ENCODE data around the gene MDK.
A peak's percentile ranks its signal among the peaks of the same experiment; 100 is the strongest.

Gene MDK

GRCh38 chr11:46389450-46390330 is 8.2 kb downstream of the MDK start:
- H3K79me1 ChIP-seq (replicated peaks; ENCODE audit: low read length, poor library complexity, severe bottlenecking), result no peaks in the 10 kb centered on the region

GRCh38 chr11:46390331-46391171 is 9.1 kb downstream of the MDK start:
- H3K27me3 ChIP-seq (ENCODE audit: control insufficient read depth in 1 of 2, insufficient read depth in 1 of 2, low read length in 2 of 2), result peaks cover 48 to 51% of the 10 kb centered on the region in 2 experiments
- H2BK12ac ChIP-seq (ENCODE audit: low read length in 2 of 2), result no peak overlapping the region
- peak; percentile 18 for DNase-seq
- no peak overlapping the region for H4K8ac ChIP-seq (ENCODE audit: low read length)
- no peak overlapping the region for H2AFZ ChIP-seq (ENCODE audit: low read depth, low read length)
- no peak overlapping the region for H4K91ac ChIP-seq (ENCODE audit: low read length)
- no peak overlapping the region for H3K4ac ChIP-seq (ENCODE audit: low read depth in 1 of 2, low read length in 2 of 2)
- H3K27ac ChIP-seq (ENCODE audit: low read length, poor library complexity, severe bottlenecking), result no peak overlapping the region
- H3K4me2 ChIP-seq (ENCODE audit: low read length, poor library complexity, severe bottlenecking), result no peak overlapping the region
- H3K4me1 ChIP-seq (ENCODE audit: control insufficient read depth, insufficient read depth, low read depth, low read length), result peaks cover 43% of the 10 kb centered on the region
- H3K9ac ChIP-seq (ENCODE audit: low read length), result no peak overlapping the region
- H3K23ac ChIP-seq (ENCODE audit: low read length in 2 of 2), result peak overlapping the region in 1 of 2 experiments; percentile 61
- peak overlapping the region in 1 of 2 experiments; percentile 78 for H3K4me3 ChIP-seq (ENCODE audit: insufficient read depth in 1 of 2, low read depth in 1 of 2, low read length in 2 of 2)
- H2BK5ac ChIP-seq (ENCODE audit: low read depth, low read length, poor library complexity, severe bottlenecking), result no peak overlapping the region
- no peak overlapping the region for H3K18ac ChIP-seq (ENCODE audit: low read depth in 1 of 2, low read length in 2 of 2)
- H2AK5ac ChIP-seq (ENCODE audit: low read length, severe bottlenecking), result no peak overlapping the region
- no peaks in the 10 kb centered on the region for H3K79me1 ChIP-seq (replicated peaks; ENCODE audit: low read length, poor library complexity, severe bottlenecking)
- peaks cover 0 to 1% of the 10 kb centered on the region in 2 experiments for H3K36me3 ChIP-seq (ENCODE audit: control insufficient read depth in 1 of 2, insufficient read depth in 2 of 2, low read depth in 1 of 2, low read length in 2 of 2)
- H3K9me3 ChIP-seq (ENCODE audit: control insufficient read depth, low read length), result no peaks in the 10 kb centered on the region
- H2BK120ac ChIP-seq (ENCODE audit: low read depth, low read length), result no peak overlapping the region
- WGBS, result 11% methylated on average over 43 of the region's 49 CpGs
- H3K14ac ChIP-seq (ENCODE audit: low read length in 2 of 2), result no peak overlapping the region
- H2BK15ac ChIP-seq (ENCODE audit: low read depth, poor library complexity, severe bottlenecking), result no peak overlapping the region

More at GRCh38 chr11:46389450-46390330, 8.2 kb downstream of the MDK start:
- H2BK15ac ChIP-seq (ENCODE audit: low read depth, poor library complexity, severe bottlenecking), result no peak overlapping the region
- H3K27ac ChIP-seq (ENCODE audit: low read length, poor library complexity, severe bottlenecking), result no peak overlapping the region
- H3K9me3 ChIP-seq (ENCODE audit: control insufficient read depth, low read length), result no peaks in the 10 kb centered on the region
- peak overlapping the region; percentile 42 to 78 for H3K4me3 ChIP-seq (ENCODE audit: insufficient read depth in 1 of 2, low read depth in 1 of 2, low read length in 2 of 2)
- peak overlapping the region in 1 of 2 experiments; percentile 62 for H3K14ac ChIP-seq (ENCODE audit: low read length in 2 of 2)
- 5% methylated on average over 80 of the region's 80 CpGs for WGBS
- peak overlapping the region; percentile 43 for H3K9ac ChIP-seq (ENCODE audit: low read length)
- peaks cover 48 to 51% of the 10 kb centered on the region in 2 experiments for H3K27me3 ChIP-seq (ENCODE audit: control insufficient read depth in 1 of 2, insufficient read depth in 1 of 2, low read length in 2 of 2)
- peak; percentile 75 for DNase-seq
- peak overlapping the region in 1 of 2 experiments; percentile 57 for H3K23ac ChIP-seq (ENCODE audit: low read length in 2 of 2)
- no peak overlapping the region for H4K91ac ChIP-seq (ENCODE audit: low read length)
- no peak overlapping the region for H2AFZ ChIP-seq (ENCODE audit: low read depth, low read length)
- no peaks in the 10 kb centered on the region for H3K36me3 ChIP-seq (ENCODE audit: control insufficient read depth in 1 of 2, insufficient read depth in 2 of 2, low read depth in 1 of 2, low read length in 2 of 2)
- H4K8ac ChIP-seq (ENCODE audit: low read length), result no peak overlapping the region
- no peak overlapping the region for H2BK12ac ChIP-seq (ENCODE audit: low read length in 2 of 2)
- H2BK120ac ChIP-seq (ENCODE audit: low read depth, low read length), result no peak overlapping the region
- no peak overlapping the region for H3K18ac ChIP-seq (ENCODE audit: low read depth in 1 of 2, low read length in 2 of 2)
- peak overlapping the region; percentile 79 for H3K4me2 ChIP-seq (ENCODE audit: low read length, poor library complexity, severe bottlenecking)
- H3K4ac ChIP-seq (ENCODE audit: low read depth in 1 of 2, low read length in 2 of 2), result no peak overlapping the region
- H3K4me1 ChIP-seq (ENCODE audit: control insufficient read depth, insufficient read depth, low read depth, low read length), result peaks cover 44% of the 10 kb centered on the region
- H2AK5ac ChIP-seq (ENCODE audit: low read length, severe bottlenecking), result no peak overlapping the region
- no peak overlapping the region for H2BK5ac ChIP-seq (ENCODE audit: low read depth, low read length, poor library complexity, severe bottlenecking)

GRCh38 chr11:46391186-46391577 is 9.7 kb downstream of the MDK start:
- Histone ChIP-seq H3K4me1 (ENCODE audit: control insufficient read depth, insufficient read depth, low read depth, low read length) (peaks cover 43% of the 10 kb centered on the region), H3K4me2 (ENCODE audit: low read length, poor library complexity, severe bottlenecking) (peak overlapping the region; percentile 96), H2BK5ac (ENCODE audit: low read depth, low read length, poor library complexity, severe bottlenecking) (no peak overlapping the region), H3K27me3 (ENCODE audit: control insufficient read depth in 1 of 2, insufficient read depth in 1 of 2, low read length in 2 of 2) (peaks cover 48 to 51% of the 10 kb centered on the region in 2 experiments), H3K27ac (ENCODE audit: low read length, poor library complexity, severe bottlenecking) (no peak overlapping the region), H2BK12ac (ENCODE audit: low read length in 2 of 2) (no peak overlapping the region), H3K23ac (ENCODE audit: low read length in 2 of 2) (no peak overlapping the region), H4K8ac (ENCODE audit: low read length) (no peak overlapping the region), H3K9ac (ENCODE audit: low read length) (no peak overlapping the region), H2BK120ac (ENCODE audit: low read depth, low read length) (no peak overlapping the region), H2BK15ac (ENCODE audit: low read depth, poor library complexity, severe bottlenecking) (no peak overlapping the region), H3K79me1 (replicated peaks; ENCODE audit: low read length, poor library complexity, severe bottlenecking) (no peaks in the 10 kb centered on the region), H3K36me3 (ENCODE audit: control insufficient read depth in 1 of 2, insufficient read depth in 2 of 2, low read depth in 1 of 2, low read length in 2 of 2) (peaks cover 4 to 7% of the 10 kb centered on the region in 2 experiments), H3K4ac (ENCODE audit: low read depth in 1 of 2, low read length in 2 of 2) (no peak overlapping the region), H3K18ac (ENCODE audit: low read depth in 1 of 2, low read length in 2 of 2) (no peak overlapping the region), H4K91ac (ENCODE audit: low read length) (no peak overlapping the region), H3K4me3 (ENCODE audit: insufficient read depth in 1 of 2, low read depth in 1 of 2, low read length in 2 of 2) (peak overlapping the region in 1 of 2 experiments; percentile 53), H3K9me3 (ENCODE audit: control insufficient read depth, low read length) (no peaks in the 10 kb centered on the region), H3K14ac (ENCODE audit: low read length in 2 of 2) (no peak overlapping the region), H2AFZ (ENCODE audit: low read depth, low read length) (no peak overlapping the region), H2AK5ac (ENCODE audit: low read length, severe bottlenecking) (no peak overlapping the region)
- no peak for DNase-seq
- WGBS, result 11% methylated on average over 11 of the region's 31 CpGs
